Upper lobe of left lung (tissue), 6 donors: ENCODE data around the gene PPP1R26. TPM values are rescaled to one million over a fixed set of nuclear protein-coding genes. Genes with fewer than 3 reads are reported as not detected.
"Not testable (repeated sequence)": the region's sequence is repeated elsewhere in the genome, so short reads cannot be mapped to it uniquely, and the experiment has no call there.

Experiments
- ATAC-seq, 2 donors: fragments of 200-7000 bp; cut with Tn5 transposase; one replicate each; pipeline ENCODE4 v1.9.1; 2022; ENCODE audit warnings: mild to moderate bottlenecking in 2 of 2, moderate library complexity in 2 of 2; ENCODE audit not compliant: low FRiP score in 2 of 2
- DNase-seq, 2 donors: peaks; one replicate each; pipeline ENCODE4 v3.0.0-alpha.2; 2019 to 2020
- H3K27ac ChIP-seq, 4 donors: fragments of 200-600 bp; sonication (generic); one replicate each; pipeline ENCODE4 v1.5.1; 2016 to 2019
- H3K27me3 ChIP-seq, 4 donors: fragments of 200-600 bp; sonication (generic); one replicate each; pipeline ENCODE4 v1.5.1; 2017 to 2019
- H3K36me3 ChIP-seq, 4 donors: fragments of 200-600 bp; sonication (generic); one replicate each; pipeline ENCODE4 v1.5.1; 2016 to 2019
- H3K4me1 ChIP-seq, 4 donors: fragments of 200-600 bp; sonication (generic); one replicate each; pipeline ENCODE4 v1.5.1; 2018 to 2019
- H3K4me3 ChIP-seq, 4 donors: fragments of 200-600 bp; sonication (generic); one replicate each; pipeline ENCODE4 v1.5.1; 2017 to 2019; ENCODE audit warnings: mild to moderate bottlenecking in 2 of 4, moderate library complexity in 1 of 4
- H3K9me3 ChIP-seq, 4 donors: fragments of 200-600 bp; sonication (generic); one replicate each; pipeline ENCODE4 v1.5.1; 2018 to 2019
- CTCF ChIP-seq, 6 experiments: fragments of 450-650 bp in 4 of 6; fragments of 200-600 bp in 2 of 6; sonication (generic) in 2 of 6; IDR thresholded peaks; one replicate each; pipeline ENCODE4 v1.5.1; 2016 to 2019; ENCODE audit warnings: antibody characterized with exemption in 6 of 6
- EP300 ChIP-seq, 4 donors: sonication (generic); formaldehyde crosslinking; IDR thresholded peaks; one replicate each; pipeline ENCODE4 v1.5.1; 2017; ENCODE audit warnings: antibody characterized with exemption in 4 of 4, control low read depth in 2 of 4
- POLR2A ChIP-seq, 4 donors: fragments of 450-650 bp; IDR thresholded peaks; one replicate each; pipeline ENCODE4 v1.5.1; 2016 to 2017; ENCODE audit warnings: antibody characterized with exemption in 4 of 4, mild to moderate bottlenecking in 2 of 4
- POLR2AphosphoS5 ChIP-seq, 2 donors: sonication (generic); formaldehyde crosslinking; IDR thresholded peaks; one replicate each; pipeline ENCODE4 v1.5.1; 2017; ENCODE audit warnings: antibody characterized with exemption in 2 of 2
- WGBS, 2 donors: methylation state at CpG; one replicate each; pipeline ENCODE4 v1.1.5; 2017 to 2018; 5-methylcytosine and 5-hydroxymethylcytosine counted together
- total RNA-seq, 6 donors: library from RNA; depleted of rRNA in 4 of 6; stranded (reverse); fragments of >200 nt in 4 of 6; gene quantifications; one replicate each; pipeline versions ENCODE4 v1.1.0 to v1.2.1, GENCODE V29; 2016 to 2021
- donor health status: DM: no; HTN: no; CAD: no; lungs with moderate emphysema.
- donor health status: DM: no; HTN: yes; CAD: no; lungs with severe emphysema.

Gene PPP1R26
- total RNA-seq, 6 donors from 2014 or later, result 25.6 to 48.6 (median 33.8) TPM

- H3K27me3 ChIP-seq, result no peaks in the 10 kb centered on the region
- H3K9me3 ChIP-seq, result no peaks in the 10 kb centered on the region
- no peaks in the 10 kb centered on the region for H3K36me3 ChIP-seq
- no peaks in the 10 kb centered on the region for H3K4me1 ChIP-seq
- no peak for TF ChIP-seq POLR2A (IDR thresholded peaks at IDR 0.05)
- TF ChIP-seq CTCF (IDR thresholded peaks at IDR 0.05), result no peak
- TF ChIP-seq EP300 (IDR thresholded peaks at IDR 0.05), result no peak
- TF ChIP-seq POLR2AphosphoS5 (IDR thresholded peaks at IDR 0.05), result no peak
- WGBS, 2 donors, result 69 to 82% methylated on average over 17 to 29 of the region's 30 CpGs
- DNase-seq, result peak in 1 of 2 donors; percentile 58
- H3K4me3 ChIP-seq, result no peak overlapping the region
- no peak for ATAC-seq
- H3K27ac ChIP-seq, result no peak overlapping the region
Observed at GRCh38 chr9:135526730-135527571, 47.4 kb downstream of the PPP1R26 start.

- not testable (repeated sequence) for H3K36me3 ChIP-seq, H3K9me3 ChIP-seq, H3K27me3 ChIP-seq, ATAC-seq, H3K4me1 ChIP-seq, H3K4me3 ChIP-seq, H3K27ac ChIP-seq, DNase-seq
- 95 to 96% methylated on average over 10 of the region's 10 CpGs for WGBS, 2 donors
Observed at GRCh38 chr9:135528842-135529435, 49.4 kb downstream of the PPP1R26 start.

GRCh38 chr9:135530146-135530545, 50.6 kb downstream of the PPP1R26 start:
- Histone ChIP-seq H3K9me3 (no peaks in the 10 kb centered on the region), H3K27ac (no peak overlapping the region), H3K36me3 (no peaks in the 10 kb centered on the region), H3K4me1 (no peaks in the 10 kb centered on the region), H3K27me3 (no peaks in the 10 kb centered on the region), H3K4me3 (no peak overlapping the region)
- TF ChIP-seq EP300 (IDR thresholded peaks at IDR 0.05), result no peak
- TF ChIP-seq POLR2A (IDR thresholded peaks at IDR 0.05), result no peak
- 69 to 81% methylated on average over 5 of the region's 5 CpGs for WGBS, 2 donors
- DNase-seq (no peak), ATAC-seq (no peak)

- no peaks in the 10 kb centered on the region for H3K36me3 ChIP-seq
- 91 to 97% methylated on average over 8 to 10 of the region's 10 CpGs for WGBS, 2 donors
- no peaks in the 10 kb centered on the region for H3K4me1 ChIP-seq
- H3K27me3 ChIP-seq, result no peaks in the 10 kb centered on the region
- H3K27ac ChIP-seq, result no peak overlapping the region
- TF ChIP-seq CTCF (IDR thresholded peaks at IDR 0.05), result no peak
- no peak for TF ChIP-seq EP300 (IDR thresholded peaks at IDR 0.05)
- H3K9me3 ChIP-seq, result no peaks in the 10 kb centered on the region
- H3K4me3 ChIP-seq, result no peak overlapping the region
- DNase-seq, result peak in 1 of 2 donors; percentile 57
- ATAC-seq, result no peak
Observed at GRCh38 chr9:135531096-135531495, 51.5 kb downstream of the PPP1R26 start.

- no peaks in the 10 kb centered on the region for H3K9me3 ChIP-seq
- TF ChIP-seq POLR2A (IDR thresholded peaks at IDR 0.05) (no peak), CTCF (IDR thresholded peaks at IDR 0.05) (no peak), EP300 (IDR thresholded peaks at IDR 0.05) (no peak), POLR2AphosphoS5 (IDR thresholded peaks at IDR 0.05) (no peak)
- no peaks in the 10 kb centered on the region for H3K36me3 ChIP-seq
- H3K4me3 ChIP-seq, result no peak overlapping the region
- WGBS, 2 donors, result 93 to 94% methylated on average over 3 of the region's 3 CpGs
- no peaks in the 10 kb centered on the region for H3K27me3 ChIP-seq
- DNase-seq, result no peak
- H3K4me1 ChIP-seq, result no peaks in the 10 kb centered on the region
- ATAC-seq, result no peak
- no peak overlapping the region for H3K27ac ChIP-seq
Observed at GRCh38 chr9:135533113-135533512, 53.5 kb downstream of the PPP1R26 start.
